Measurements from ENCODE around the gene AGXT. TPM values are rescaled to one million over a fixed set of nuclear protein-coding genes. Genes with fewer than 3 reads are reported as not detected.

Gene AGXT
- total RNA-seq, 1 experiment from 2014 or later = 0.34 TPM

GRCh38 chr2:240887631-240888030 lies 19.0 kb downstream of the AGXT start:
- H3K79me2 ChIP-seq (ENCODE audit: insufficient read depth, low read length) = no peaks in the 10 kb centered on the region
- H3K9me2 ChIP-seq (ENCODE audit: insufficient read depth) = no peaks in the 10 kb centered on the region
- H3K4me3 ChIP-seq (replicated peaks in 1 of 2; ENCODE audit: low read depth in 1 of 2, low read length in 2 of 2) = no peak overlapping the region
- ChIA-PET CTCF (no interaction called here), RAD21 (ENCODE audit: low non-redundant PET in 1 of 2, low total read pairs in 2 of 2, uncharacterized antibody in 2 of 2, unreplicated experiment in 2 of 2) (no interaction called here), POLR2A (no interaction called here)
- ATAC-seq (no peak), DNase-seq (ENCODE audit: low read depth, low spot score) (no peak)
- H4K20me1 ChIP-seq (ENCODE audit: insufficient read depth) = no peaks in the 10 kb centered on the region
- intact Hi-C loops (cut with micrococcal nuclease) = no loop called here
- H3K4me1 ChIP-seq (ENCODE audit: control insufficient read depth in 1 of 2, insufficient read depth in 2 of 2, low read length in 2 of 2) = peaks cover 0 to 11% of the 10 kb centered on the region in 2 experiments; a peak in 1 of 4 replicates
- BruUV-seq (replicated peaks) = no TSS peak
- H3K9ac ChIP-seq (ENCODE audit: low read length) = no peak overlapping the region
- no peak overlapping the region for H2AFZ ChIP-seq (ENCODE audit: low read depth, low read length, poor library complexity, severe bottlenecking)
- H3K9me3 ChIP-seq (ENCODE audit: control insufficient read depth in 1 of 2, insufficient read depth in 1 of 2, low read depth in 1 of 2, low read length in 2 of 2) = no peaks in the 10 kb centered on the region
- no peak overlapping the region for H3K4me2 ChIP-seq (ENCODE audit: low read length)
- no peak overlapping the region for H3K27ac ChIP-seq (ENCODE audit: low read depth, low read length)
- H3K27me3 ChIP-seq (ENCODE audit: insufficient read depth, low read length) = no peaks in the 10 kb centered on the region
- no peaks in the 10 kb centered on the region for H3K36me3 ChIP-seq (ENCODE audit: control insufficient read depth in 1 of 2, insufficient read depth in 2 of 2, low read length in 2 of 2)
- TF ChIP-seq EZH2 (IDR thresholded peaks at IDR 0.05) = no peak

DNA sequence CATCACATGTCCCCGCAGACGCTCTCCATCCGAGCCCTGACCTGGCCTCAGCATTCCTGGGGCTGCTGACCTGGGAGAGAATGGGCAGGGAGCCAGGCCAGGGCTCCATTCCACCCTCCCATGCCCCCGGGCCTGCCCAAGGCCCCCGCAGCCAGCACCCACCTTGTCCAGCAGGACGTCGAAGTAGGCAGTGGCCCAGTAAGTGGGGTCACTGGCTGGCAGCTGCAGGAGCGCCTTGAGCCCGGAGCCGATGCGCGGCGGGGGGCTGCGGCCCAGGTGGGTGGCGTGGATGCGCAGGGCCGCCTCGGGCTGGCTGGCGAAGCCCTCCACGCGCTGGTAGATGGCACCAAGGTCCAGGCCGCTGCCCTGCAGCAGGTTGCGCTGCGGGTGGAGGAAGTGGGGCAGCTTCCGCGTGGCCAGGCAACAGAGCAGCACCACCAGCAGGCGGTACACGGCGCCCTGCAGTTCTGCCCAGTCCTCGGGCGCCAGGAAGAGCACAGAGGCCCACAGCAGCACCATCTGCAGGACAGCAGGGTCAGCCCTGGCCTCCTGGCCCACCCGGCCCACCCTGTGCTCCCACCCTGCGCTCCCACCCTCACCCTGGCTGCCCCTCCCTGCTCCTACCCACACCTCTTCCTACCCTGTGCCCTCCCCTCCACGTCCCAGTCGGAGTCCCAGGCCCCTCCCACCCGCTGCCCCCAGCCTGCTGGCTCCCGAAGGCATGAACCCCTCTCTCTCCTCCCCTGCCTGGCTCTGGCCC lies 19.7 kb downstream of the AGXT start:
- no peak for ATAC-seq
- BruUV-seq (replicated peaks) = no TSS peak

More for the DNA sequence above, 19.7 kb downstream of the AGXT start:
- Histone ChIP-seq H3K9ac (ENCODE audit: low read length) (no peak overlapping the region), H3K9me3 (ENCODE audit: control insufficient read depth in 1 of 2, insufficient read depth in 1 of 2, low read depth in 1 of 2, low read length in 2 of 2) (no peaks in the 10 kb centered on the region), H2AFZ (ENCODE audit: low read depth, low read length, poor library complexity, severe bottlenecking) (no peak overlapping the region), H3K27ac (ENCODE audit: low read depth, low read length) (no peak overlapping the region), H3K4me1 (ENCODE audit: control insufficient read depth in 1 of 2, insufficient read depth in 2 of 2, low read length in 2 of 2) (peaks cover 5 to 18% of the 10 kb centered on the region in 2 experiments), H3K4me3 (replicated peaks in 1 of 2; ENCODE audit: low read depth in 1 of 2, low read length in 2 of 2) (no peak overlapping the region), H3K4me2 (ENCODE audit: low read length) (no peak overlapping the region), H3K79me2 (ENCODE audit: insufficient read depth, low read length) (no peaks in the 10 kb centered on the region), H4K20me1 (ENCODE audit: insufficient read depth) (no peaks in the 10 kb centered on the region), H3K9me2 (ENCODE audit: insufficient read depth) (no peaks in the 10 kb centered on the region), H3K27me3 (ENCODE audit: insufficient read depth, low read length) (no peaks in the 10 kb centered on the region), H3K36me3 (ENCODE audit: control insufficient read depth in 1 of 2, insufficient read depth in 2 of 2, low read length in 2 of 2) (no peaks in the 10 kb centered on the region)
- intact Hi-C loops (cut with micrococcal nuclease) = no loop called here
- ChIA-PET CTCF (no interaction called here), POLR2A (no interaction called here), RAD21 (ENCODE audit: low non-redundant PET in 1 of 2, low total read pairs in 2 of 2, uncharacterized antibody in 2 of 2, unreplicated experiment in 2 of 2) (no interaction called here)
- no peak for TF ChIP-seq ZNF274 (IDR thresholded peaks at IDR 0.05; ENCODE audit: low read depth, low read length)
- no peak for TF ChIP-seq POLR2A (IDR thresholded peaks at IDR 0.05; ENCODE audit: borderline replicate concordance, extremely low read depth, insufficient read depth, insufficient read length)
- TF ChIP-seq MAX (IDR thresholded peaks at IDR 0.05) = no peak
- TF ChIP-seq SIN3A (IDR thresholded peaks at IDR 0.05; ENCODE audit: low read depth) = no peak
- TF ChIP-seq ATF3 (IDR thresholded peaks at IDR 0.05) = no peak
- TF ChIP-seq ELF1 (IDR thresholded peaks at IDR 0.05; ENCODE audit: borderline replicate concordance, low read depth) = no peak
- TF ChIP-seq JUND (IDR thresholded peaks at IDR 0.05) = no peak
- TF ChIP-seq, protein P1, sequence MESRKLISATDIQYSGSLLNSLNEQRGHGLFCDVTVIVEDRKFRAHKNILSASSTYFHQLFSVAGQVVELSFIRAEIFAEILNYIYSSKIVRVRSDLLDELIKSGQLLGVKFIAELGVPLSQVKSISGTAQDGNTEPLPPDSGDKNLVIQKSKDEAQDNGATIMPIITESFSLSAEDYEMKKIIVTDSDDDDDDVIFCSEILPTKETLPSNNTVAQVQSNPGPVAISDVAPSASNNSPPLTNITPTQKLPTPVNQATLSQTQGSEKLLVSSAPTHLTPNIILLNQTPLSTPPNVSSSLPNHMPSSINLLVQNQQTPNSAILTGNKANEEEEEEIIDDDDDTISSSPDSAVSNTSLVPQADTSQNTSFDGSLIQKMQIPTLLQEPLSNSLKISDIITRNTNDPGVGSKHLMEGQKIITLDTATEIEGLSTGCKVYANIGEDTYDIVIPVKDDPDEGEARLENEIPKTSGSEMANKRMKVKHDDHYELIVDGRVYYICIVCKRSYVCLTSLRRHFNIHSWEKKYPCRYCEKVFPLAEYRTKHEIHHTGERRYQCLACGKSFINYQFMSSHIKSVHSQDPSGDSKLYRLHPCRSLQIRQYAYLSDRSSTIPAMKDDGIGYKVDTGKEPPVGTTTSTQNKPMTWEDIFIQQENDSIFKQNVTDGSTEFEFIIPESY (IDR thresholded peaks at IDR 0.05; ENCODE audit: extremely low read depth, insufficient replicate concordance, low read length) = no peak
- TF ChIP-seq YY1 (IDR thresholded peaks at IDR 0.05; ENCODE audit: extremely low read depth, insufficient replicate concordance, low read depth, low read length) = no peak
- TF ChIP-seq CEBPB (IDR thresholded peaks at IDR 0.05; ENCODE audit: low read depth) = no peak
- TF ChIP-seq POLR2AphosphoS5 (IDR thresholded peaks at IDR 0.05; ENCODE audit: low read depth, low read length) = no peak
- TF ChIP-seq FOSL1 (IDR thresholded peaks at IDR 0.05; ENCODE audit: low read depth) = no peak
- no peak for TF ChIP-seq RAD21 (IDR thresholded peaks at IDR 0.05; ENCODE audit: low read depth)
- TF ChIP-seq EGR1 (IDR thresholded peaks at IDR 0.05; ENCODE audit: low read depth) = no peak
- no peak for TF ChIP-seq ZFX (IDR thresholded peaks at IDR 0.05)
- no peak for TF ChIP-seq SRF (IDR thresholded peaks at IDR 0.05; ENCODE audit: low read depth)
- no peak for DNase-seq (ENCODE audit: low read depth, low spot score)
